ENCODE results near the gene ANKK1. TPM values are rescaled to one million over a fixed set of nuclear protein-coding genes. Genes with fewer than 3 reads are reported as not detected.

The ANKK1 gene
- total RNA-seq, 1 donor from 2014 or later, result 1.5 TPM

DNA sequence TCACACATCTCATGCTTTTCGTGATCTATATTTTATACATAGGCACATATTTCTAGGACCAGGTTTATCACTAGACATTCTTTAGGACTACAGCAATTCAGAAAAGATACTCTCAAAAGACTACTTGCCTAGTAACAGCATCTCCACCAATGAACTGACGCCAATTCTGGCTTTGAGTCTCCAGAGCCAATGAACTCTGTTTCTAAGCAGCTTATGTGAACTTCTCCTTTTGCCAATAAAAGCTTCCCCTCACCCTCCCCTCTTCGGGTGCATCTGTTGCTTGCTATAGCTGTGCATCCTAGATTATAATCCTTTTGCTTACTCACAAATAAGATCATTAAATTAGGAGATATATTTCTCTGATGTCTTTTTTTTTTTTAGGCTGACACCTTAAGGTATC, 11.4 kb upstream of the ANKK1 start:
- TF ChIP-seq POLR2A (IDR thresholded peaks at IDR 0.05) (no peak), POLR2AphosphoS5 (IDR thresholded peaks at IDR 0.05; ENCODE audit: insufficient read depth in 1 of 2, low read depth in 1 of 2) (no peak)
- TF ChIP-seq, protein P1, sequence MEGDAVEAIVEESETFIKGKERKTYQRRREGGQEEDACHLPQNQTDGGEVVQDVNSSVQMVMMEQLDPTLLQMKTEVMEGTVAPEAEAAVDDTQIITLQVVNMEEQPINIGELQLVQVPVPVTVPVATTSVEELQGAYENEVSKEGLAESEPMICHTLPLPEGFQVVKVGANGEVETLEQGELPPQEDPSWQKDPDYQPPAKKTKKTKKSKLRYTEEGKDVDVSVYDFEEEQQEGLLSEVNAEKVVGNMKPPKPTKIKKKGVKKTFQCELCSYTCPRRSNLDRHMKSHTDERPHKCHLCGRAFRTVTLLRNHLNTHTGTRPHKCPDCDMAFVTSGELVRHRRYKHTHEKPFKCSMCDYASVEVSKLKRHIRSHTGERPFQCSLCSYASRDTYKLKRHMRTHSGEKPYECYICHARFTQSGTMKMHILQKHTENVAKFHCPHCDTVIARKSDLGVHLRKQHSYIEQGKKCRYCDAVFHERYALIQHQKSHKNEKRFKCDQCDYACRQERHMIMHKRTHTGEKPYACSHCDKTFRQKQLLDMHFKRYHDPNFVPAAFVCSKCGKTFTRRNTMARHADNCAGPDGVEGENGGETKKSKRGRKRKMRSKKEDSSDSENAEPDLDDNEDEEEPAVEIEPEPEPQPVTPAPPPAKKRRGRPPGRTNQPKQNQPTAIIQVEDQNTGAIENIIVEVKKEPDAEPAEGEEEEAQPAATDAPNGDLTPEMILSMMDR (IDR thresholded peaks at IDR 0.05), result no peak
- intact Hi-C loops (cut with DNase I), result no loop called here

DNA sequence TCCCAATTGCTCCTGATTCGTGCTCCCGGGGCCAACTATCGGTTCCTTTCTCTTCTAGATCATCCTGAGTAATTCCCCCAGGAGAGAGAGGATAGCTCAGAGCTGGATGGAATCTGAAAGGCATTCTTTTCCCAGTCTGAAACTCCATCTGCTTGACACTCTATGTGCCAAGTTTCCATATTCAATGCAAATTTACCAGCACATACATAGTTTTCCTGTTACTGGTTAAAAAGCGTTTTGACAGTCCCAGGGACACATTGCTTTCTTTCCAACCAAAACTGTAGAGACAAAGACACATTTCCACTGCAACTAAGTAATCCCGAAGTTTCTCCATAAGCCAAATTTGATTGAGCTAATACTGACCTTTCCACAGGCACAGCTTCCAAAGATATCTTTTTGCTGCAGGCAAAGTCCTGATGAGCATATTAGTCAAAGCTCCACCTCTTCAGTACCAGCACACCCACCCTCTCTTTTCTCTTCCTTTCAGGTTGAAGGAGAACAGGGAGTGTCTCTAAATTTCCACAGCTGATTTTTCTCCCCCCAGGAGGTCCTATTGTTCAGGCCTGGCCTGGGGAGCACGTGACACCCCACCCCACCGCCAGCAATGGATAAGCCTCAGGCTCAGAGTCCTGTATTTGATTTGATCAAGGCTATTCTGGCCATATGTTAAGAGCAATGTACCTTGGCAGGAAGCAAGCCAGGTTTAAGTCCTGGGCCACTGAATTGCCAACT, 9.7 kb upstream of the ANKK1 start:
- Histone ChIP-seq H3K27ac (no peak overlapping the region), H3K9me3 (no peaks in the 10 kb centered on the region), H3K4me3 (no peak overlapping the region), H3K4me1 (no peaks in the 10 kb centered on the region), H3K27me3 (no peaks in the 10 kb centered on the region), H3K36me3 (no peaks in the 10 kb centered on the region)
- TF ChIP-seq POLR2A (IDR thresholded peaks at IDR 0.05), result no peak
- TF ChIP-seq, protein P1 (IDR thresholded peaks at IDR 0.05), result no peak
- TF ChIP-seq POLR2AphosphoS5 (IDR thresholded peaks at IDR 0.05; ENCODE audit: insufficient read depth in 1 of 2, low read depth in 1 of 2), result no peak
- no peak for DNase-seq (ENCODE audit: extremely low spot score in 2 of 2)
- intact Hi-C loops (cut with DNase I), result no loop called here

More for the DNA sequence above, 11.4 kb upstream of the ANKK1 start:
- no peak overlapping the region for H3K27ac ChIP-seq
- no peaks in the 10 kb centered on the region for H3K4me1 ChIP-seq
- DNase-seq (ENCODE audit: extremely low spot score in 2 of 2), result no peak
- no peak overlapping the region for H3K4me3 ChIP-seq
- H3K9me3 ChIP-seq, result no peaks in the 10 kb centered on the region
- H3K27me3 ChIP-seq, result no peaks in the 10 kb centered on the region
- no peaks in the 10 kb centered on the region for H3K36me3 ChIP-seq

DNA sequence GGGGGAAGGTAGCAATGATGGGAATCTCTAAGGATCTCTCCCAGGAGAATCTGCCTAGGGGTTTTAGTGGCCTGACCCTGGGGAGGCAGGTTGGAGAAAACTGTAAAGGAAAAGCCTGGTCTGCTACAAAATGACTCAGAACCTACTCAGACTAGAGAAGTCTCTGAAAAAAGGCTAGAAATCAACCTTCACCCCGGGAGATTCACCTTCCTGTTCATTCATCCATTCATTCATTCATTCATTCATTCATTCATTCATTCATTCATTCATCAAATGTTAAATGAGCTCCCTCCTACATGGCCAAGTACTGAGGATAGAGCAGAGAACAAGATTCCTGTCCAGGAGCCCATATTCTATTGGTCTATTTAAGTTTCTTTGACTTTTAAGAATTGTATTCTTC, 8.9 kb upstream of the ANKK1 start:
- intact Hi-C loops (cut with DNase I), result no loop called here
- Histone ChIP-seq H3K27me3 (no peaks in the 10 kb centered on the region), H3K4me1 (no peaks in the 10 kb centered on the region), H3K36me3 (no peaks in the 10 kb centered on the region), H3K9me3 (no peaks in the 10 kb centered on the region), H3K4me3 (no peak overlapping the region), H3K27ac (no peak overlapping the region)
- TF ChIP-seq POLR2AphosphoS5 (IDR thresholded peaks at IDR 0.05; ENCODE audit: insufficient read depth in 1 of 2, low read depth in 1 of 2), result no peak
- no peak for TF ChIP-seq POLR2A (IDR thresholded peaks at IDR 0.05)
- TF ChIP-seq, protein P1 (IDR thresholded peaks at IDR 0.05), result no peak
- no peak for DNase-seq (ENCODE audit: extremely low spot score in 2 of 2)

DNA sequence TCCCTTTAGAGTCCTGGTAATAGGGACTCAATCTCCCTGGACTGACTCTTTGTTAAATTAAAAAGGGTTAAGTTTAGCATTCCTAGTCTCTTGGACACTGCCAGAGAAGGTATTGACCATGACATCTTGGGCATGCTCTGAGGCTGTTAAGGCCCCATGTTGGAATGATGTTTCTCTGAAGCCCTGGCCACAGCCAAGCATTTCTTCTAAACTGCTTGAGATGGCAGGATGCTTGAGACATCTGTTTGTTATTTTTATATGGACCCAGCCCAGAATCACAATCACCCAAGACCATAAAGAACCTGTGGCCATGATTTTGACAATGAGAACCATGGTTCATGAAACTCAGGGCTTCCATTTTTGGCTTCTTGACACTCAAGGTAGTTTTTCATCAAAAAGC, 5.5 kb upstream of the ANKK1 start:
- H3K9me3 ChIP-seq, result no peaks in the 10 kb centered on the region
- no peaks in the 10 kb centered on the region for H3K27me3 ChIP-seq
- TF ChIP-seq POLR2AphosphoS5 (IDR thresholded peaks at IDR 0.05; ENCODE audit: insufficient read depth in 1 of 2, low read depth in 1 of 2), result no peak
- TF ChIP-seq POLR2A (IDR thresholded peaks at IDR 0.05), result no peak
- TF ChIP-seq, protein P1 (IDR thresholded peaks at IDR 0.05), result no peak
- no peak overlapping the region for H3K27ac ChIP-seq
- no peak for DNase-seq (ENCODE audit: extremely low spot score in 2 of 2)
- H3K4me1 ChIP-seq, result peaks cover 10% of the 10 kb centered on the region
- intact Hi-C loops (cut with DNase I), result no loop called here
- no peak overlapping the region for H3K4me3 ChIP-seq
- H3K36me3 ChIP-seq, result no peaks in the 10 kb centered on the region

DNA sequence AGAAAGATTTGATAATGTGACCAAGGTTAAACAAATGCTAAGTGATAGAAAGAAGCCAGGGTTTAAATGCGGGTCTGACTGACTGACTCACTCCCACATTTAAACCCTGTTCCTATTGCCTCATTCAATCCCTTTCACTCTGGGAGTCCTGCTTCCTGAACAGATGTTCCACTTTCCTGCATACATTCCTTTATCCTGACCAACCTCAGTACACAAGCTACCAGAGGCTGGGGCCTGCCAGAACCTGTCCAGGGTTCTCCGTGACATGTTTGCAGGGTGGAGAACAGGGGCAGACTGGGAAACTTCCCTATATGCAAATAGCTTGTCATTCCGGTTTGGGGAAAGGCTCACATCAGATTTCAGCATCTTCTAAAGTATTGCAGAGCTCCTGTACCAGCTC, 3.0 kb upstream of the ANKK1 start:
- no peak for DNase-seq (ENCODE audit: extremely low spot score in 2 of 2)
- H3K27ac ChIP-seq, result no peak overlapping the region
- intact Hi-C loops (cut with DNase I), result no loop called here

More for the DNA sequence above, 3.0 kb upstream of the ANKK1 start:
- TF ChIP-seq, protein P1 (IDR thresholded peaks at IDR 0.05), result no peak
- peak in 1 of 2 donors; percentile 93 for TF ChIP-seq POLR2AphosphoS5 (IDR thresholded peaks at IDR 0.05; ENCODE audit: insufficient read depth in 1 of 2, low read depth in 1 of 2)
- Histone ChIP-seq H3K4me3 (no peak overlapping the region), H3K27me3 (no peaks in the 10 kb centered on the region), H3K36me3 (no peaks in the 10 kb centered on the region), H3K4me1 (peaks cover 18% of the 10 kb centered on the region), H3K9me3 (no peaks in the 10 kb centered on the region)

All from vagina (tissue), 2 donors.